ENCODE measurements around the gene SLC27A2.

SLC27A2 gene

GRCh38 chr15:50181201-50181968, 611 bp upstream of the SLC27A2 start:
- TF ChIP-seq GATA3 (IDR thresholded peaks at IDR 0.05; ENCODE audit: low read depth, low read length) (no peak), GATA2 (IDR thresholded peaks at IDR 0.05; ENCODE audit: low read depth, low read length) (no peak)

- TF ChIP-seq GATA3 (IDR thresholded peaks at IDR 0.05; ENCODE audit: low read depth, low read length) = no peak
- no peak for TF ChIP-seq GATA2 (IDR thresholded peaks at IDR 0.05; ENCODE audit: low read depth, low read length)
These were observed 420 bp downstream of the SLC27A2 start for GRCh38 chr15:50182219-50183013.

- TF ChIP-seq GATA3 (IDR thresholded peaks at IDR 0.05; ENCODE audit: low read depth, low read length) = no peak
- TF ChIP-seq GATA2 (IDR thresholded peaks at IDR 0.05; ENCODE audit: low read depth, low read length) = no peak
These were observed 1.3 kb downstream of the SLC27A2 start for GRCh38 chr15:50183112-50183794.

GRCh38 chr15:50184863-50185504, 3.0 kb downstream of the SLC27A2 start:
- TF ChIP-seq GATA3 (IDR thresholded peaks at IDR 0.05; ENCODE audit: low read depth, low read length) (no peak), GATA2 (IDR thresholded peaks at IDR 0.05; ENCODE audit: low read depth, low read length) (no peak)

- no peak for TF ChIP-seq GATA2 (IDR thresholded peaks at IDR 0.05; ENCODE audit: low read depth, low read length)
- no peak for TF ChIP-seq GATA3 (IDR thresholded peaks at IDR 0.05; ENCODE audit: low read depth, low read length)
These were observed 4.1 kb downstream of the SLC27A2 start for GRCh38 chr15:50186090-50186489.

- no peak for TF ChIP-seq GATA2 (IDR thresholded peaks at IDR 0.05; ENCODE audit: low read depth, low read length)
- TF ChIP-seq GATA3 (IDR thresholded peaks at IDR 0.05; ENCODE audit: low read depth, low read length) = no peak
These were observed 4.8 kb downstream of the SLC27A2 start for GRCh38 chr15:50186752-50187151.

- no peak for TF ChIP-seq GATA3 (IDR thresholded peaks at IDR 0.05; ENCODE audit: low read depth, low read length)
- no peak for TF ChIP-seq GATA2 (IDR thresholded peaks at IDR 0.05; ENCODE audit: low read depth, low read length)
These were observed 5.5 kb downstream of the SLC27A2 start for GRCh38 chr15:50187525-50187924.

GRCh38 chr15:50187997-50188396, 6.0 kb downstream of the SLC27A2 start:
- TF ChIP-seq GATA3 (IDR thresholded peaks at IDR 0.05; ENCODE audit: low read depth, low read length) = no peak
- TF ChIP-seq GATA2 (IDR thresholded peaks at IDR 0.05; ENCODE audit: low read depth, low read length) = no peak

GRCh38 chr15:50189633-50190032, 7.6 kb downstream of the SLC27A2 start:
- no peak for TF ChIP-seq GATA2 (IDR thresholded peaks at IDR 0.05; ENCODE audit: low read depth, low read length)
- TF ChIP-seq GATA3 (IDR thresholded peaks at IDR 0.05; ENCODE audit: low read depth, low read length) = no peak

- TF ChIP-seq GATA2 (IDR thresholded peaks at IDR 0.05; ENCODE audit: low read depth, low read length) (no peak), GATA3 (IDR thresholded peaks at IDR 0.05; ENCODE audit: low read depth, low read length) (no peak)
These were observed 8.2 kb downstream of the SLC27A2 start for GRCh38 chr15:50190166-50190570.

- TF ChIP-seq GATA3 (IDR thresholded peaks at IDR 0.05; ENCODE audit: low read depth, low read length) (no peak), GATA2 (IDR thresholded peaks at IDR 0.05; ENCODE audit: low read depth, low read length) (no peak)
These were observed 8.7 kb downstream of the SLC27A2 start for GRCh38 chr15:50190723-50191122.

GRCh38 chr15:50192164-50192563, 10.2 kb downstream of the SLC27A2 start:
- TF ChIP-seq GATA2 (IDR thresholded peaks at IDR 0.05; ENCODE audit: low read depth, low read length) (no peak), GATA3 (IDR thresholded peaks at IDR 0.05; ENCODE audit: low read depth, low read length) (no peak)

GRCh38 chr15:50192926-50193620, 11.1 kb downstream of the SLC27A2 start:
- TF ChIP-seq GATA3 (IDR thresholded peaks at IDR 0.05; ENCODE audit: low read depth, low read length) (no peak), GATA2 (IDR thresholded peaks at IDR 0.05; ENCODE audit: low read depth, low read length) (no peak)
